ENCODE results near the gene RPL29. TPM values are rescaled to one million over a fixed set of nuclear protein-coding genes. Genes with fewer than 3 reads are reported as not detected.

RPL29 gene
- total and polyA plus RNA-seq, 9 donors: 2,497 to 3,484 (median 2,953) TPM

DNA sequence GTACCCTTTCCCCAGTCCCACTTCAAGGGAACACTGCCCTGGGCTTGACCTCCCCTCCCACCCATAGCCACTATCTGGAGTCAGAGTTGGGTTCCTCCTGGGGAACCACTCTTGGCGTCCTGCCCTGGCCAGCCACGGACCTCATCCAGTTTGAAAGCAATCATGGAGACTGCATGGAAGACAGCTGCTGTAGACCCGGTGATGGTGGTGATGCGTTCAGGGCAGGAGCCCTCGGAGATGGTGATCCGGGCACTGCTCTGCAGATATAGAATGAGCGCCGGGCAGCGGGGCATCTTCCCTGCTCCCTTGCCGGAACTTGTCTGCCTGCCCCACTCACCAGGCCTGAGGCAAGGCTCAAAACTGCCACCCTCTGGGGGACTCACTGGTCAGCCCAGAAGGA lies 35.3 kb downstream of the RPL29 start:
- peaks cover 55% of the 10 kb centered on the region for H3K4me1 ChIP-seq (ENCODE audit: control insufficient read depth, insufficient read depth, low read length)
- 81% methylated on average over 6 of the region's 10 CpGs for WGBS (ENCODE audit: insufficient coverage)
- H3K9me3 ChIP-seq (replicated peaks; ENCODE audit: control insufficient read depth, low read depth, low read length): no peaks in the 10 kb centered on the region
- no peak overlapping the region for H3K27ac ChIP-seq (ENCODE audit: low read length)
- H3K4me3 ChIP-seq (ENCODE audit: low read length): no peak overlapping the region
- H3K36me3 ChIP-seq (ENCODE audit: control insufficient read depth, insufficient read depth, low read length): peaks cover 45% of the 10 kb centered on the region
- DNase-seq: no peak
- peaks cover 2% of the 10 kb centered on the region for H3K27me3 ChIP-seq (ENCODE audit: control insufficient read depth, insufficient read depth, low read length)

DNA sequence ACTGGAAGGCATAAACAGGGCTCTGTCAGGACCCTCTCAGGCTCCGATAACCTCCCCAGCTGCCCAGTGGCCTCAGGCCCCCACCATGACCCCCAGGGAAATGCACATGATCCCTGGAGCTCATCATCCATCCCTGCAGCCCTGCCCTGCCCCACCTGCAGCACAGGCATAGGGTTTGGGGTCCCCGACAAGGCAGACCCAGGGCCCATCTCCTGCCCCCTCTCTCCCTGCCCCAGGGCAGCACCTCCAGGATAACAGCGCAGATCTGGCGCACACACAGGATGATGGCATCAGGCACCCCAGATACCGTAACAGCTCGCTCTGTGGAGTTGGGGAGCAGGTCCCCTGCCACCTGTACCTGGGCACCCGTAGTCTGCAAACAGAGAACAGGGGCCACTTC lies 36.0 kb downstream of the RPL29 start:
- no peak overlapping the region for H3K4me3 ChIP-seq (ENCODE audit: low read length)
- H3K27ac ChIP-seq (ENCODE audit: low read length): no peak overlapping the region
- H3K9me3 ChIP-seq (replicated peaks; ENCODE audit: control insufficient read depth, low read depth, low read length): no peaks in the 10 kb centered on the region
- peaks cover 54% of the 10 kb centered on the region for H3K4me1 ChIP-seq (ENCODE audit: control insufficient read depth, insufficient read depth, low read length)
- DNase-seq: no peak
- WGBS (ENCODE audit: insufficient coverage): 100% methylated on average over 7 of the region's 7 CpGs
- peaks cover 43% of the 10 kb centered on the region for H3K36me3 ChIP-seq (ENCODE audit: control insufficient read depth, insufficient read depth, low read length)
- H3K27me3 ChIP-seq (ENCODE audit: control insufficient read depth, insufficient read depth, low read length): peaks cover 9% of the 10 kb centered on the region

DNA sequence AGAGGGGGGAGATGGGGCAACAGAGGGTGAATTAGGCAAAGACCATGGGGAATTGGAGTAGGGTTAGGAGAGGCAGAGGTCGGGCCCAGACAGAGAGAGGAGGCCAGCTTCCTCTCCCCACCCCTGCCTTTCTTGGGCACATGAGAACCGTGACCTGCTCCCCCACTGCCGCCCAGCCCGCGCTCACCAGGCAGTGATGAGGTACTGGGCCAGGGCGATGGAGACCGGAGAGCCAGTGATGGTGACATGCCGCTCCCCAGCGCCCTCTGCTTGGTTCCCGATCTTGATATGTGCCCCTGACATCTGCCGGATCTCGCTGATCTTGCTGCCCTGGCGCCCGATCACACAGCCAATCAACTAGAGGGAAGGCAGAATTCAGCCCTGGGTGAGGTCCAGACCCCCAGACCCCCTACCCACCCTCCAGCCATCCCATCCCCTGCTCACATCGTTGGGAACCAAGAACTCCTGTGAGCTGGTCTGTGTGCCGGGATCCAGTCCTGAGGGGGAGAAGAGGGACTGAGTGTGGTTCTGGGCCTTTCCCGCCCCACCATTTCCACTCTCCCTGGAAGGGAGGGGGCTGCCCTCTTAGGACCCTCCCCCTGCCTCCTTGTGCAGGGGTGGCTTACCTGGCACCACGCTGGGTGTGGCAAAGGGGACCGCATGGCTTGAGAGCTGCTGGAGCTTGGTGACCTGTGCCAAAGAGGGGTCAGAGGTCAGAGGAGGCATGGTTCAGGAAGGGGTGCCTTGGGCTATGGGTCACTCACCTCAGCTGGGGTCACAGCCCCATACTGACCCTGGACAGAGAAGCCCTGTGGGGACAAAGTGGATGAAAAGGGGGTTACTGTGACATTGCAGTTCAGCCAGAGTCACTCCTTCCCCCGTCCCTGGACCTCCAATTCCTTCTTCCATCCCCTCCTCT lies 36.8 kb downstream of the RPL29 start:
- peaks cover 43% of the 10 kb centered on the region for H3K36me3 ChIP-seq (ENCODE audit: control insufficient read depth, insufficient read depth, low read length)
- H3K27me3 ChIP-seq (ENCODE audit: control insufficient read depth, insufficient read depth, low read length): peaks cover 13% of the 10 kb centered on the region
- no peak overlapping the region for H3K4me3 ChIP-seq (ENCODE audit: low read length)
- DNase-seq: no peak
- peaks cover 47% of the 10 kb centered on the region for H3K4me1 ChIP-seq (ENCODE audit: control insufficient read depth, insufficient read depth, low read length)
- no peak overlapping the region for H3K27ac ChIP-seq (ENCODE audit: low read length)
- no peaks in the 10 kb centered on the region for H3K9me3 ChIP-seq (replicated peaks; ENCODE audit: control insufficient read depth, low read depth, low read length)
- WGBS (ENCODE audit: insufficient coverage): 95% methylated on average over 15 of the region's 20 CpGs

DNA sequence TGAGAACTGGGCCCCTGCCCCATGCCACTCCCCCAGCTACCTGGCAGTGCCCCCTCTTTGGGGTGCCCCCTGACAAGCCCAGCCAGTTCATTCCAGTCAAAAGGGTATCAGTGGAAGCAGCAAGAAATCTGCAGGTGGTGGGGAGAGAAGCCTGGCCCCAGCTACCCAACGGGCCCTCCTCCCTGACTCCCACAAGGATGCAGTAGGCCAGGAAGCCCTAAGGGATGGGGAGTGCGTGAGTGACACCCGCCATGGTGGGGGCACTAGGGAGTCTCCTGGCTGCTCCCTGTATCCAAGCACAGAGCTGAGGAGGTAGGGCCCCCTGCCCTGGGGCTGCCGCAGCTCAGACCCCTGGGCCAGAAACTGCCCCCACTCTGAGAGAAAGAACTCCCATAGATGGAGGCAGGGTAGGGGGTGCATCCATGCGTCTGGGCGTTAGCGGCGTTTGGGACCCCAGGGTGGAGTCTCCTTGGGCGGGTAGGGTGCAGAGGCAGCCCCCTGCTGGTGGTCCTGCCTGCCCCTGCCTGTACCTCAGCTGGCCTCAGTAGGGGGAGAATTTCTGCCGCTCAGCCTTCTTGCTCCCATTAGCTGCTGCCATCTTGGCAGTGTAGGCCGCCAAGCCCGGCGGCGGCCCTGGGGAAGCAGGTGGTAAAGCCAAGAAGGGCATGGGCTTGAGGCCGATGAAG lies 38.0 kb downstream of the RPL29 start:
- DNase-seq: no peak
- H3K4me3 ChIP-seq (ENCODE audit: low read length): no peak overlapping the region
- H3K27me3 ChIP-seq (ENCODE audit: control insufficient read depth, insufficient read depth, low read length): peaks cover 14% of the 10 kb centered on the region
- peaks cover 35% of the 10 kb centered on the region for H3K4me1 ChIP-seq (ENCODE audit: control insufficient read depth, insufficient read depth, low read length)
- WGBS (ENCODE audit: insufficient coverage): 96% methylated on average over 9 of the region's 15 CpGs
- no peaks in the 10 kb centered on the region for H3K9me3 ChIP-seq (replicated peaks; ENCODE audit: control insufficient read depth, low read depth, low read length)
- H3K27ac ChIP-seq (ENCODE audit: low read length): no peak overlapping the region
- H3K36me3 ChIP-seq (ENCODE audit: control insufficient read depth, insufficient read depth, low read length): peaks cover 43% of the 10 kb centered on the region

DNA sequence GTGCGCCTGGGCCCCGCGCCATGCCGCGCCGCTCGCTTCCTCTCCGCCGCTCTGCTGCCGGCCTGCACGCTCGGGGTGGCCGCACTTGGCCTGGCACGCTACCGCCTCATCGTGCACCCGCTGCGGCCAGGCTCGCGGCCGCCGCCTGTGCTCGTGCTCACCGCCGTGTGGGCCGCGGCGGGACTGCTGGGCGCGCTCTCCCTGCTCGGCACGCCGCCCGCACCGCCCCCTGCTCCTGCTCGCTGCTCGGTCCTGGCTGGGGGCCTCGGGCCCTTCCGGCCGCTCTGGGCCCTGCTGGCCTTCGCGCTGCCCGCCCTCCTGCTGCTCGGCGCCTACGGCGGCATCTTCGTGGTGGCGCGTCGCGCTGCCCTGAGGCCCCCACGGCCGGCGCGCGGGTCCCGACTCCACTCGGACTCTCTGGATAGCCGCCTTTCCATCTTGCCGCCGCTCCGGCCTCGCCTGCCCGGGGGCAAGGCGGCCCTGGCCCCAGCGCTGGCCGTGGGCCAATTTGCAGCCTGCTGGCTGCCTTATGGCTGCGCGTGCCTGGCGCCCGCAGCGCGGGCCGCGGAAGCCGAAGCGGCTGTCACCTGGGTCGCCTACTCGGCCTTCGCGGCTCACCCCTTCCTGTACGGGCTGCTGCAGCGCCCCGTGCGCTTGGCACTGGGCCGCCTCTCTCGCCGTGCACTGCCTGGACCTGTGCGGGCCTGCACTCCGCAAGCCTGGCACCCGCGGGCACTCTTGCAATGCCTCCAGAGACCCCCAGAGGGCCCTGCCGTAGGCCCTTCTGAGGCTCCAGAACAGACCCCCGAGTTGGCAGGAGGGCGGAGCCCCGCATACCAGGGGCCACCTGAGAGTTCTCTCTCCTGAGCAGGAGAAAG lies 39.6 kb downstream of the RPL29 start:
- WGBS (ENCODE audit: insufficient coverage): 1% methylated on average over 95 of the region's 97 CpGs
- H3K4me3 ChIP-seq (ENCODE audit: low read length): peak overlapping the region; percentile 8
- peak; percentile 79 for DNase-seq

DNA sequence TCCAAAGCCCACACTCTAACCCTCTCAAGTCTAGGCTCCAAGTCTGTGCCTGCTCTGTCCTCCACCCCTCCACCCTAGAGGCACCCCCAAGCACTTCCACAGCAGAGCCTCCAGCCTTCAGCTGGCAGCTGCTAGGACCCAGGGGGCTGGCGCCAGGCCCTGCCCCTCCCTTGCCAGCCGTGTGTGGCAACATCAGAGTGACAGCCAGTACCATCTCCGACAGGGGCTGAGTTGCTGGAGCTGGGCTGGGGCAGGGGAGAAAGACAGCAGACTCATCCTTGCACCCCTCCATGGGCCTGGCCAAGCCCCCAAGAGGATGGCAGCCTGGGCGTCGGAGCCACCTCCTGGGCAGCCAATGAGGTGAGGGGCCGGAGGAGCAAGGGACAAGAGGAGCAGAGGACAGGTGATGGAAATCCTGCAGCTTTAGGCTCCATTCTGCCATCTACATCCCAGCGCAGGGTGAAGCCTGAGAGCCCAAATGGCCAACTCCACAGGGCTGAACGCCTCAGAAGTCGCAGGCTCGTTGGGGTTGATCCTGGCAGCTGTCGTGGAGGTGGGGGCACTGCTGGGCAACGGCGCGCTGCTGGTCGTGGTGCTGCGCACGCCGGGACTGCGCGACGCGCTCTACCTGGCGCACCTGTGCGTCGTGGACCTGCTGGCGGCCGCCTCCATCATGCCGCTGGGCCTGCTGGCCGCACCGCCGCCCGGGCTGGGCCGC lies 40.4 kb downstream of the RPL29 start, which contains the start of gene GPR62:
TSS of gene GPR62 (plus strand) at position 207 of the 718 bp plus-strand sequence. CDS start at position 479, 272 bp downstream.
- 13% methylated on average over 30 of the region's 33 CpGs for WGBS (ENCODE audit: insufficient coverage)
- no peak for DNase-seq
- Histone ChIP-seq H3K4me1 (ENCODE audit: control insufficient read depth, insufficient read depth, low read length) (peaks cover 22% of the 10 kb centered on the region), H3K27ac (ENCODE audit: low read length) (no peak within 1 kb of the TSS), H3K36me3 (ENCODE audit: control insufficient read depth, insufficient read depth, low read length) (peaks cover 33% of the 10 kb centered on the region), H3K4me3 (ENCODE audit: low read length) (peak within 1 kb of the TSS; percentile 8), H3K27me3 (ENCODE audit: control insufficient read depth, insufficient read depth, low read length) (peaks cover 17% of the 10 kb centered on the region), H3K9me3 (replicated peaks; ENCODE audit: control insufficient read depth, low read depth, low read length) (no peaks in the 10 kb centered on the region)

More for the DNA sequence above, 39.6 kb downstream of the RPL29 start:
- Histone ChIP-seq H3K36me3 (ENCODE audit: control insufficient read depth, insufficient read depth, low read length) (peaks cover 40% of the 10 kb centered on the region), H3K9me3 (replicated peaks; ENCODE audit: control insufficient read depth, low read depth, low read length) (no peaks in the 10 kb centered on the region), H3K27me3 (ENCODE audit: control insufficient read depth, insufficient read depth, low read length) (peaks cover 14% of the 10 kb centered on the region), H3K27ac (ENCODE audit: low read length) (no peak overlapping the region), H3K4me1 (ENCODE audit: control insufficient read depth, insufficient read depth, low read length) (peaks cover 22% of the 10 kb centered on the region)

DNA sequence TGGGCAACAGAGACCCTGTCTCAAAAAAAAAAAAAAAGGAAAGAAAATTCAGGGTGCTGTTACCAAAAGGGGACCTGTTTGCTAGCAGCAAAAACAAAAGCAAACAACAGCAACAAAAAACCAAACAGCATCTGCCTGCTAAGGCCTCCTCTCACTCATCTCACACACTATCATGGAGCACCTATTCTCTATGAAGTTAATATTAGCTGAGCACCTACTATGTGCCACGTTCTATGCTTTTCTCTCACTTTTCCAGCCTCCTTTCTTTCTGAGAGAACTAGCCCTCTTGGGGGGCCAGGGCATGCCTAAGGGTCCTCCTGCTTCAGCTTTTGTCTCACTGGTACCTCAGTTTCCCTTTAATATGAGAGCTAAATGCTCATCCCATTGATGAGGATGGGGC lies 41.0 kb downstream of the RPL29 start:
- DNase-seq: no peak
- peaks cover 22% of the 10 kb centered on the region for H3K4me1 ChIP-seq (ENCODE audit: control insufficient read depth, insufficient read depth, low read length)
- H3K27me3 ChIP-seq (ENCODE audit: control insufficient read depth, insufficient read depth, low read length): peaks cover 17% of the 10 kb centered on the region
- no peak overlapping the region for H3K27ac ChIP-seq (ENCODE audit: low read length)
- WGBS (ENCODE audit: insufficient coverage): 83% methylated on average over 1 of the region's 1 CpG
- H3K4me3 ChIP-seq (ENCODE audit: low read length): no peak overlapping the region
- H3K36me3 ChIP-seq (ENCODE audit: control insufficient read depth, insufficient read depth, low read length): peaks cover 27% of the 10 kb centered on the region
- H3K9me3 ChIP-seq (replicated peaks; ENCODE audit: control insufficient read depth, low read depth, low read length): no peaks in the 10 kb centered on the region

DNA sequence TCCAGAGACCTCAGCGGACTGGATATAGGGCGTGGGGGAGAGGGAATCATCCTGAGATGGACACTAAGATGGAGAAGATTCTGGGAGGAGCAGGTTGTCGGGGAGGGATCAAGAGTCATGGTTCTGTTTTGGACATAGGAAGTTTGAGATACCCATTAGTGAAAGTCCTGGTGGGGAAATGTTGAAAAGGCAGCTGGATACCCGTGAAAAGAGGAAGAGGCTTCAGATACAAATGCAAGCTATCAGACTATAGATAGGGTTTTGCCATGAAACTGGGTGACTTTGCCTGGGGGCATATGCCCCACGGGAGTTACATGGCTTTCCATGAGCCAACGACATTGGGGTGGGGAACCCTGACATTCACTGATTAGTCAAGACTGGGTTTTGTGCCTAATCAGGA lies 41.6 kb downstream of the RPL29 start:
- no peak overlapping the region for H3K4me3 ChIP-seq (ENCODE audit: low read length)
- 72% methylated on average over 6 of the region's 6 CpGs for WGBS (ENCODE audit: insufficient coverage)
- peaks cover 17% of the 10 kb centered on the region for H3K27me3 ChIP-seq (ENCODE audit: control insufficient read depth, insufficient read depth, low read length)
- H3K27ac ChIP-seq (ENCODE audit: low read length): no peak overlapping the region
- no peaks in the 10 kb centered on the region for H3K9me3 ChIP-seq (replicated peaks; ENCODE audit: control insufficient read depth, low read depth, low read length)
- DNase-seq: no peak
- H3K4me1 ChIP-seq (ENCODE audit: control insufficient read depth, insufficient read depth, low read length): peaks cover 22% of the 10 kb centered on the region
- H3K36me3 ChIP-seq (ENCODE audit: control insufficient read depth, insufficient read depth, low read length): peaks cover 21% of the 10 kb centered on the region

DNA sequence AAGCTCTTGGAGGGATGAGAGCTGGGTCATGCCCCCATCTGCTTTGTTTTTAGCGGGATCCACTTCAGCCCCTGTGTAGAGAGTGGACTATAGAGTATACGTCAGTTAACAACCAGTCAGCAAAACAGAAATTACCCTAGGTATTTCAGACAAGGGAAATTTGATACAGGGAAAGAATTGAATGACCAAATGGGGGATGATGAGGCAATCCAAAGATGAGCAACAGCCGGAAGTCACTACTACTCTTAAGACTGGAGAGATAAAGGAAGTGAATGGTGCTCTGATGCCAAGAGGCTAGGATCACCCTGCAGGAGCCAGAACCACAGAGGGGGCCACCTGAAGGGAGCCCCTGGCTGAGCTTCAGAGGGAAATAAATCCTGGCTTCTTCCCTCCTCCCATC lies 42.2 kb downstream of the RPL29 start:
- Histone ChIP-seq H3K9me3 (replicated peaks; ENCODE audit: control insufficient read depth, low read depth, low read length) (no peaks in the 10 kb centered on the region), H3K36me3 (ENCODE audit: control insufficient read depth, insufficient read depth, low read length) (peaks cover 14% of the 10 kb centered on the region), H3K4me3 (ENCODE audit: low read length) (no peak overlapping the region), H3K27ac (ENCODE audit: low read length) (no peak overlapping the region), H3K27me3 (ENCODE audit: control insufficient read depth, insufficient read depth, low read length) (peaks cover 17% of the 10 kb centered on the region), H3K4me1 (ENCODE audit: control insufficient read depth, insufficient read depth, low read length) (peaks cover 22% of the 10 kb centered on the region)
- WGBS (ENCODE audit: insufficient coverage): no CpG with 5 or more reads among the region's 3 CpGs
- no peak for DNase-seq

All from muscle of leg (tissue), 11 donors.